Omental fat pad (tissue), 4 donors: ENCODE measurements around the gene CDKN3. TPM values are rescaled to one million over a fixed set of nuclear protein-coding genes. Genes with fewer than 3 reads are reported as not detected.
"Not testable (repeated sequence)": the region's sequence is repeated elsewhere in the genome, so short reads cannot be mapped to it uniquely, and the experiment has no call there.

Experiments used
- ATAC-seq: fragments of 150-250 bp; one replicate; pipeline ENCODE4 v1.9.1; 2016; ENCODE audit warnings: mild to moderate bottlenecking, moderate library complexity; ENCODE audit not compliant: low FRiP score
- DNase-seq: peaks from one replicate; pipeline ENCODE4 v3.0.0-alpha.2; 2019; ENCODE audit warnings: low spot score
- CTCF ChIP-seq, 3 donors: fragments of 450-650 bp; IDR thresholded peaks; one replicate each; pipeline ENCODE4 v1.5.1; 2016 to 2017; ENCODE audit warnings: antibody characterized with exemption in 3 of 3, mild to moderate bottlenecking in 3 of 3, moderate library complexity in 2 of 3
- total RNA-seq, 4 donors: library from RNA; depleted of rRNA; stranded (reverse); fragments of >200 nt; gene quantifications; one replicate each; pipeline ENCODE4 v1.1.0, GENCODE V29; 2016

The CDKN3 gene
- total RNA-seq, 4 donors from 2014 or later: 0.94 to 7.6 (median 4.2) TPM

DNA sequence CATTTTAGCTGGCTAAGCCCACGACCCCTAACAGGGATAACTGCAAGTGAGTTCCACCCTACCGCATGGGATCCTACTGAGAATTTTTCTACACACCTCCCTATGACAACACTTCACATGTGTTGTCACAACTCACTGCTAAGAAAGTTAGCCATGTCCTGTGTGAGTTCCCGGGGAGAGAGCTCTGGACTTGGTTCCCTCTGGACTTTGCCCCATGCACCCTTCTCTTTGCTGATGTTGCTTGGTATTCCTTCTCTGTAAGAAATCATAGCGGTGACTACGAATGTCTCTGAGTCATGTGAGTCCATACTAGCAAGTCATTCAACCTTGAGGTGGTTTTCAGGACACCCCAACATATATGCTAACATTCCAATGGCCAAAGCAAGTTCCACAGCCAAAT is 9.5 kb upstream of the CDKN3 start:
- no peak for TF ChIP-seq CTCF (IDR thresholded peaks at IDR 0.05)
- DNase-seq (no peak), ATAC-seq (no peak)

- ATAC-seq (no peak), DNase-seq (no peak)
- no peak for TF ChIP-seq CTCF (IDR thresholded peaks at IDR 0.05)
These were observed 4.5 kb upstream of the CDKN3 start for GRCh38 chr14:54392131-54392859.

GRCh38 chr14:54392986-54393884 is 3.6 kb upstream of the CDKN3 start:
- DNase-seq, ATAC-seq: not testable (repeated sequence)

- TF ChIP-seq CTCF (IDR thresholded peaks at IDR 0.05): no peak
These were observed 2.2 kb upstream of the CDKN3 start for GRCh38 chr14:54394596-54394995.

GRCh38 chr14:54395284-54395683 is 1.5 kb upstream of the CDKN3 start:
- no peak for TF ChIP-seq CTCF (IDR thresholded peaks at IDR 0.05)
- ATAC-seq (no peak), DNase-seq (no peak)

More at GRCh38 chr14:54394596-54394995, 2.2 kb upstream of the CDKN3 start:
- ATAC-seq (no peak), DNase-seq (no peak)

DNA sequence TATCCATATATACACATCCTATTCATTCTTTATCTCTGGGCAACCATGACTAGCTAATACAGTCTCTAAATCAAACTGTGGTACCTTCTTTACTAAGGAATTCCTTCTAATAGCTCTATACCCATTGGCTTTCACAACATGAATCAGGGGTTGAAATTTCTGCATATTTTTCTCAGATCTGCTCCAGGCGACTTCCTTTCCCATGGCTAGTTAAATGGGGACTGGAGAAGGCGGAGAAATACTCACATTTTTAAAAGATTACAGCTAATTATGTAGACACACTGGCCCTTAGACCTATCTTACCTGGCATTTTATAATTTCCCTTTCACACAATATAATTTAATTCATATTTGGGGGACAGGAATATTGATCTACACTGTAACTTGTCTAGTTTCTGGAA is 1.1 kb upstream of the CDKN3 start:
- DNase-seq: no peak
- no peak for ATAC-seq
- no peak for TF ChIP-seq CTCF (IDR thresholded peaks at IDR 0.05)

DNA sequence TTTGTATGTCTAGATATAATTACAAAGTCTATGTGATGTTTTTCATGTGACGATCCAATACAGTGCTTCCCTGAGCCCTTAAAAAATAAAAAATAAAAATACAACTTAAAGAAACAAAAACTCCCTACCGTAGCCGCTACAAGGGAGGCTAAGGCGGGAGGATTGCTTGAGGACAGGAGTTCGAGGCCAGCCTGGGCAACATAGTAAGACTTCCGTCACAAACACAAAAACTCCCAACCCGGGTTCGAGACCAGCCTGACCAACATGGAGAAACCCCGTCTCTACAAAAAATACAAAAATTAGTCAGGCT is 669 bp upstream of the CDKN3 start:
- ATAC-seq (no peak), DNase-seq (no peak)
- TF ChIP-seq CTCF (IDR thresholded peaks at IDR 0.05): no peak
